Measurements from ENCODE around the gene MMP25. TPM values are rescaled to one million over a fixed set of nuclear protein-coding genes. Genes with fewer than 3 reads are reported as not detected.

Gene MMP25
- total and polyA plus RNA-seq, 10 of the 15 experiments (the other 5 are each of a cell fraction or from before 2014, with no cell fraction given): 0.03 to 0.36 (median 0.13) TPM; not detected in 1

DNA sequence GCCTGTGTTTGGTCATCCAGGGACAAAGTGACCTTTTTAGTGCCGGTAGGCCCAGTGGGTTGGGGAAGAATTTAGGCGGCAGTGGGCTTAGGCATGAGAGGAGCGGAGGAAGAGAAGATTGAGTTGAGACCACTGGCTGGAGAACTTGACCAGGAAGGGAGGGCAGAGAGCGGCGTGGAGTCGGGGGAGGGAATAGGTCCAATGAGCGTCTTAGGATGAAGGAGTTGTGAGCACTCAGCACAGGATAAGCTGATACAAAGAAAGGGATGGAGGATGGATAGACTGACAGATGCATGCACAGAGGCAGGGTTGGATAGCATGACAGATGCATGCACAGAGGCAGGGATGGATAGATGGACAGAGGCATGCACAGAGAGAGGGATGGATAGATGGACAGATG lies 27.1 kb downstream of the MMP25 start:
- Histone ChIP-seq H3K36me3 (ENCODE audit: control insufficient read depth in 2 of 2, insufficient read depth in 2 of 2, low read length in 1 of 2) (no peaks in the 10 kb centered on the region; a peak in 2 of 4 replicates), H3K4me3 (no peak overlapping the region), H3K9ac (ENCODE audit: control insufficient read depth, insufficient read depth, low read length) (no peak overlapping the region), H3K9me3 (replicated peaks; ENCODE audit: control insufficient read depth, insufficient read depth, low read length) (peaks cover 6% of the 10 kb centered on the region), H3K4me1 (ENCODE audit: control insufficient read depth, insufficient read depth, low read length) (peaks cover 45% of the 10 kb centered on the region), H4K20me1 (ENCODE audit: control insufficient read depth, insufficient read depth) (no peaks in the 10 kb centered on the region), H3K79me2 (ENCODE audit: control insufficient read depth, insufficient read depth, low read length) (no peaks in the 10 kb centered on the region), H3K27ac (ENCODE audit: control insufficient read depth, insufficient read depth) (no peak overlapping the region), H2AFZ (ENCODE audit: control insufficient read depth, low read depth, low read length) (no peak overlapping the region), H3K27me3 (replicated peaks in 1 of 2; ENCODE audit: control insufficient read depth in 2 of 2, insufficient read depth in 2 of 2, low read length in 1 of 2) (no peaks in the 10 kb centered on the region), H3K4me2 (ENCODE audit: control insufficient read depth, insufficient read depth) (no peak overlapping the region; the same call in 1 of the 2 replicates)
- no TSS peak for BruUV-seq (replicated peaks)
- no peak for TF ChIP-seq CHD1 (IDR thresholded peaks at IDR 0.05; ENCODE audit: low read depth, low read length)
- TF ChIP-seq, protein P1, sequence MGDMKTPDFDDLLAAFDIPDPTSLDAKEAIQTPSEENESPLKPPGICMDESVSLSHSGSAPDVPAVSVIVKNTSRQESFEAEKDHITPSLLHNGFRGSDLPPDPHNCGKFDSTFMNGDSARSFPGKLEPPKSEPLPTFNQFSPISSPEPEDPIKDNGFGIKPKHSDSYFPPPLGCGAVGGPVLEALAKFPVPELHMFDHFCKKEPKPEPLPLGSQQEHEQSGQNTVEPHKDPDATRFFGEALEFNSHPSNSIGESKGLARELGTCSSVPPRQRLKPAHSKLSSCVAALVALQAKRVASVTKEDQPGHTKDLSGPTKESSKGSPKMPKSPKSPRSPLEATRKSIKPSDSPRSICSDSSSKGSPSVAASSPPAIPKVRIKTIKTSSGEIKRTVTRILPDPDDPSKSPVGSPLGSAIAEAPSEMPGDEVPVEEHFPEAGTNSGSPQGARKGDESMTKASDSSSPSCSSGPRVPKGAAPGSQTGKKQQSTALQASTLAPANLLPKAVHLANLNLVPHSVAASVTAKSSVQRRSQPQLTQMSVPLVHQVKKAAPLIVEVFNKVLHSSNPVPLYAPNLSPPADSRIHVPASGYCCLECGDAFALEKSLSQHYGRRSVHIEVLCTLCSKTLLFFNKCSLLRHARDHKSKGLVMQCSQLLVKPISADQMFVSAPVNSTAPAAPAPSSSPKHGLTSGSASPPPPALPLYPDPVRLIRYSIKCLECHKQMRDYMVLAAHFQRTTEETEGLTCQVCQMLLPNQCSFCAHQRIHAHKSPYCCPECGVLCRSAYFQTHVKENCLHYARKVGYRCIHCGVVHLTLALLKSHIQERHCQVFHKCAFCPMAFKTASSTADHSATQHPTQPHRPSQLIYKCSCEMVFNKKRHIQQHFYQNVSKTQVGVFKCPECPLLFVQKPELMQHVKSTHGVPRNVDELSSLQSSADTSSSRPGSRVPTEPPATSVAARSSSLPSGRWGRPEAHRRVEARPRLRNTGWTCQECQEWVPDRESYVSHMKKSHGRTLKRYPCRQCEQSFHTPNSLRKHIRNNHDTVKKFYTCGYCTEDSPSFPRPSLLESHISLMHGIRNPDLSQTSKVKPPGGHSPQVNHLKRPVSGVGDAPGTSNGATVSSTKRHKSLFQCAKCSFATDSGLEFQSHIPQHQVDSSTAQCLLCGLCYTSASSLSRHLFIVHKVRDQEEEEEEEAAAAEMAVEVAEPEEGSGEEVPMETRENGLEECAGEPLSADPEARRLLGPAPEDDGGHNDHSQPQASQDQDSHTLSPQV (IDR thresholded peaks at IDR 0.05): no peak
- TF ChIP-seq CBFB (IDR thresholded peaks at IDR 0.05; ENCODE audit: low read depth): no peak
- TF ChIP-seq, protein P2, sequence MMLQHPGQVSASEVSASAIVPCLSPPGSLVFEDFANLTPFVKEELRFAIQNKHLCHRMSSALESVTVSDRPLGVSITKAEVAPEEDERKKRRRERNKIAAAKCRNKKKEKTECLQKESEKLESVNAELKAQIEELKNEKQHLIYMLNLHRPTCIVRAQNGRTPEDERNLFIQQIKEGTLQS (IDR thresholded peaks at IDR 0.05; ENCODE audit: borderline replicate concordance, extremely low read depth, low read depth, low read length): no peak
- TF ChIP-seq FOXM1 (IDR thresholded peaks at IDR 0.05; ENCODE audit: low read depth, low read length): no peak
- no peak for TF ChIP-seq STAT1 (conservative IDR thresholded peaks at IDR 0.05)
- TF ChIP-seq HDAC6 (IDR thresholded peaks at IDR 0.05; ENCODE audit: unreplicated experiment): no peak
- TF ChIP-seq KDM1A (IDR thresholded peaks at IDR 0.05; ENCODE audit: borderline replicate concordance): no peak
- TF ChIP-seq BACH1 (IDR thresholded peaks at IDR 0.05; ENCODE audit: borderline replicate concordance): no peak
- no peak for TF ChIP-seq RELA (IDR thresholded peaks at IDR 0.05; ENCODE audit: borderline replicate concordance, partially characterized antibody)
- TF ChIP-seq SUZ12 (IDR thresholded peaks at IDR 0.05; ENCODE audit: unreplicated experiment): no peak
- TF ChIP-seq, protein P3, sequence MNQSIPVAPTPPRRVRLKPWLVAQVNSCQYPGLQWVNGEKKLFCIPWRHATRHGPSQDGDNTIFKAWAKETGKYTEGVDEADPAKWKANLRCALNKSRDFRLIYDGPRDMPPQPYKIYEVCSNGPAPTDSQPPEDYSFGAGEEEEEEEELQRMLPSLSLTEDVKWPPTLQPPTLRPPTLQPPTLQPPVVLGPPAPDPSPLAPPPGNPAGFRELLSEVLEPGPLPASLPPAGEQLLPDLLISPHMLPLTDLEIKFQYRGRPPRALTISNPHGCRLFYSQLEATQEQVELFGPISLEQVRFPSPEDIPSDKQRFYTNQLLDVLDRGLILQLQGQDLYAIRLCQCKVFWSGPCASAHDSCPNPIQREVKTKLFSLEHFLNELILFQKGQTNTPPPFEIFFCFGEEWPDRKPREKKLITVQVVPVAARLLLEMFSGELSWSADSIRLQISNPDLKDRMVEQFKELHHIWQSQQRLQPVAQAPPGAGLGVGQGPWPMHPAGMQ (IDR thresholded peaks at IDR 0.05; ENCODE audit: borderline replicate concordance): no peak
- no peak for TF ChIP-seq TAF1 (IDR thresholded peaks at IDR 0.05; ENCODE audit: borderline replicate concordance, low read depth, low read length)
- TF ChIP-seq MXI1 (IDR thresholded peaks at IDR 0.05; ENCODE audit: low read depth, low read length): no peak
- TF ChIP-seq FOXK2 (IDR thresholded peaks at IDR 0.05): no peak
- TF ChIP-seq PAX5 (IDR thresholded peaks at IDR 0.05; ENCODE audit: borderline replicate concordance, low read depth, low read length): no peak
- no peak for TF ChIP-seq WRNIP1 (IDR thresholded peaks at IDR 0.05; ENCODE audit: borderline replicate concordance, low read depth, low read length)
- TF ChIP-seq RCOR1 (conservative IDR thresholded peaks at IDR 0.05; ENCODE audit: low read depth, low read length): no peak
- TF ChIP-seq SMC3 (IDR thresholded peaks at IDR 0.05; ENCODE audit: borderline replicate concordance, low read length): no peak
- intact Hi-C loops (cut with micrococcal nuclease; ENCODE audit: unreplicated experiment) (no loop called here), in situ Hi-C loops (cut with MboI) (no loop called here)
- DNase-seq (ENCODE audit: low read depth, low spot score) (no peak), FAIRE-seq (no peak), ATAC-seq (no peak)
- RAD21 ChIA-PET (ENCODE audit: unreplicated experiment): no interaction called here
- SMC1A ChIA-PET (ENCODE audit: uncharacterized antibody, unreplicated experiment): interaction anchor here (6.1 kb wide), 1 partner anchor 8 kb away, joined by 52 read pairs; the partner anchor contains the start of gene IL32
- CTCF ChIA-PET: interaction anchor here (6.0 kb wide), 1 partner anchor 56 kb away, joined by 42 read pairs; no protein-coding TSS in a partner anchor
- POLR2A ChIA-PET: no interaction called here
- WGBS (ENCODE audit: insufficient coverage, insufficient replicate concordance, low lambda C conversion rate, missing lambda C conversion rate): 65% methylated on average over 7 of the region's 7 CpGs
